ENCODE data around the gene DBP. TPM values are rescaled to one million over a fixed set of nuclear protein-coding genes. Genes with fewer than 3 reads are reported as not detected.

The DBP gene
- total and polyA plus RNA-seq, 12 donors = 11.5 to 80.6 (median 53.6) TPM

DNA sequence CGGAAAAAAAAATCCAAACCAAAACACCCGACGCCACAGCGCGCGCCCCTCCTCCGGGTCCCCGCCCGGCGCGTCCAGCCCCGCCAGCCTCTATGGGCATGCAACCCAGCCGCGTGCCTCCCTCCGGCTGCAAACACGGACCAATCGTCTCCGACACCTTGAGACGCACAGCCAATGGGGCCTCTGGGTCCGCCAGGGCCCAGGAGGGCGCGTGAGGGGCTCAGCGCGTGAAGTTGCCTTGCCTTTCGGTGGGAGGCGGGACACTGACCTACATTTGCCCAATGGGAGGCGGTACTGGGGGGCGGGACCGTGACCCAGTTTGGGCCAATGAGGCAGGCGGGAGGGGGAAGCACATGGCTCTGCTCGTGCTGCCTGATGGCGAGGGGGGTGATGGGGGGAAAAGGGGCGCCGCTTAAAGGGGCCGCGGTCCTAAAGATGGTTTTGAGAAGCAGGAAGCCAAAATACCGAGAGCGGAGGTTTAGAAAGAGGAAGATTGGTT, 319 bp upstream of the DBP start:
- TF ChIP-seq POLR2A (IDR thresholded peaks at IDR 0.05) (no peak), CTCF (IDR thresholded peaks at IDR 0.05) (no peak)
- DNase-seq = peak; percentile 99 to 100 (median 100)
- WGBS, 4 donors = 0 to 1% (median 0%) methylated on average over 24 to 38 of the region's 38 CpGs
- Histone ChIP-seq H3K9me3 (replicated peaks in 1 of 3) (no peaks in the 10 kb centered on the region), H3K27me3 (no peaks in the 10 kb centered on the region), H3K27ac (peak overlapping the region; percentile 88 to 98 (median 96)), H3K4me1 (replicated peaks in 1 of 2) (peaks cover 33 to 46% of the 10 kb centered on the region in 2 donors), H3K4me3 (peak overlapping the region in 2 of 4 donors; percentile 45 to 70), H3K36me3 (replicated peaks in 1 of 2) (no peaks in the 10 kb centered on the region)
- intact Hi-C loops (cut with DNase I) = no loop called here

- H3K36me3 ChIP-seq (replicated peaks in 1 of 2) = peaks cover 0 to 5% of the 10 kb centered on the region in 2 donors
- H3K27me3 ChIP-seq = no peaks in the 10 kb centered on the region
- H3K4me3 ChIP-seq = peak overlapping the region; percentile 31 to 87 (median 58)
- WGBS, 4 donors = 1 to 2% (median 2%) methylated on average over 30 to 35 of the region's 35 CpGs
- TF ChIP-seq CTCF (IDR thresholded peaks at IDR 0.05) = no peak
- no peak for TF ChIP-seq POLR2A (IDR thresholded peaks at IDR 0.05)
- H3K4me1 ChIP-seq (replicated peaks in 1 of 2) = peaks cover 34 to 55% of the 10 kb centered on the region in 2 donors
- intact Hi-C loops (cut with DNase I) = no loop called here
- peak; percentile 65 to 87 (median 80) for DNase-seq
- no peaks in the 10 kb centered on the region for H3K9me3 ChIP-seq (replicated peaks in 1 of 3)
- peak overlapping the region; percentile 93 to 98 (median 95) for H3K27ac ChIP-seq
Measured at GRCh38 chr19:48635966-48636858, 967 bp downstream of the DBP start.

- DNase-seq = peak; percentile 74 to 89 (median 81)
- 1 to 6% (median 1%) methylated on average over 6 to 67 of the region's 67 CpGs for WGBS, 4 donors
- no peaks in the 10 kb centered on the region for H3K9me3 ChIP-seq (replicated peaks in 1 of 3)
- H3K4me1 ChIP-seq (replicated peaks in 1 of 2) = peaks cover 41 to 63% of the 10 kb centered on the region in 2 donors
- peak overlapping the region in 3 of 4 donors; percentile 45 to 70 (median 50) for H3K4me3 ChIP-seq
- intact Hi-C loops (cut with DNase I) = no loop called here
- H3K27me3 ChIP-seq = no peaks in the 10 kb centered on the region
- H3K36me3 ChIP-seq (replicated peaks in 1 of 2) = peaks cover 0 to 7% of the 10 kb centered on the region in 2 donors
- no peak for TF ChIP-seq CTCF (IDR thresholded peaks at IDR 0.05)
- peak in 1 of 2 donors; percentile 92 for TF ChIP-seq POLR2A (IDR thresholded peaks at IDR 0.05)
- peak overlapping the region; percentile 93 to 98 (median 95) for H3K27ac ChIP-seq
Measured at GRCh38 chr19:48635263-48635965, 1.8 kb downstream of the DBP start.
